Epithelial cell of proximal tubule (primary cell): ENCODE data around the gene GNL2. TPM values are rescaled to one million over a fixed set of nuclear protein-coding genes. Genes with fewer than 3 reads are reported as not detected.
"Not testable (repeated sequence)": the region's sequence is repeated elsewhere in the genome, so short reads cannot be mapped to it uniquely, and the experiment has no call there.

Experiments used
- DNase-seq: peaks from one replicate; pipeline ENCODE4 v3.0.0-alpha.2; 2011; ENCODE audit warnings: low read depth
- H3K4me3 ChIP-seq: 2 replicates; pipeline ENCODE4 v1.5.1; 2011; ENCODE audit warnings: low read depth, mild to moderate bottlenecking, low read length
- total RNA-seq: library from RNA; depleted of rRNA; stranded (reverse); fragments of >200 nt; gene quantifications from 2 replicates; pipeline ENCODE4 v1.2.3, GENCODE V29; 2015
- TF ChIP-seq, protein P1 (sequence below): conservative IDR thresholded peaks from 2 replicates; pipeline ENCODE4 v1.5.1; 2012; ENCODE audit warnings: low read depth, mild to moderate bottlenecking, low read length

Gene GNL2
- total RNA-seq, 1 donor from 2014 or later: 58.1 TPM

- peak overlapping the region; percentile 49 for H3K4me3 ChIP-seq
- TF ChIP-seq, protein P1, sequence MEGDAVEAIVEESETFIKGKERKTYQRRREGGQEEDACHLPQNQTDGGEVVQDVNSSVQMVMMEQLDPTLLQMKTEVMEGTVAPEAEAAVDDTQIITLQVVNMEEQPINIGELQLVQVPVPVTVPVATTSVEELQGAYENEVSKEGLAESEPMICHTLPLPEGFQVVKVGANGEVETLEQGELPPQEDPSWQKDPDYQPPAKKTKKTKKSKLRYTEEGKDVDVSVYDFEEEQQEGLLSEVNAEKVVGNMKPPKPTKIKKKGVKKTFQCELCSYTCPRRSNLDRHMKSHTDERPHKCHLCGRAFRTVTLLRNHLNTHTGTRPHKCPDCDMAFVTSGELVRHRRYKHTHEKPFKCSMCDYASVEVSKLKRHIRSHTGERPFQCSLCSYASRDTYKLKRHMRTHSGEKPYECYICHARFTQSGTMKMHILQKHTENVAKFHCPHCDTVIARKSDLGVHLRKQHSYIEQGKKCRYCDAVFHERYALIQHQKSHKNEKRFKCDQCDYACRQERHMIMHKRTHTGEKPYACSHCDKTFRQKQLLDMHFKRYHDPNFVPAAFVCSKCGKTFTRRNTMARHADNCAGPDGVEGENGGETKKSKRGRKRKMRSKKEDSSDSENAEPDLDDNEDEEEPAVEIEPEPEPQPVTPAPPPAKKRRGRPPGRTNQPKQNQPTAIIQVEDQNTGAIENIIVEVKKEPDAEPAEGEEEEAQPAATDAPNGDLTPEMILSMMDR: no peak
- DNase-seq: no peak
Observed at GRCh38 chr1:37519613-37520012, 76.1 kb downstream of the GNL2 start.

DNA sequence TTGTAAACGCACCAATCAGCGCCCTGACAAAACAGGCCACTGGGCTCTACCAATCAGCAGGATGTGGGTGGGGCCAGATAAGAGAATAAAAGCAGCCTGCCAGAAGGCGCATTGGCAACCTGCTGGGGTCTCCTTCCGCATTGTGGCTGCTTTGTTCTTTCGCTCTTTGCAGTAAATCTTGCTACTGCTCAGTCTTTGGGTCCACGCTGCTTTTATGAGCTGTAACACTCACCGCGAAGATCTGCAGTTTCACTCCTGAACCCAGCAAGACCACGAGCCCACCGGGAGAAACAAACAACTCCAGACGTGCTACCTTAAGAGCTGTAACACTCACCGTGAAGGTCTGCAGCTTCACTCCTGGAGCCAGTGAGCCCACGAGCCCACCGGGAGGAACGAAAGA, 76.8 kb downstream of the GNL2 start:
- peak overlapping the region; percentile 49 for H3K4me3 ChIP-seq
- not testable (repeated sequence) for DNase-seq

GRCh38 chr1:37518241-37518640, 77.5 kb downstream of the GNL2 start:
- not testable (repeated sequence) for H3K4me3 ChIP-seq, DNase-seq

DNA sequence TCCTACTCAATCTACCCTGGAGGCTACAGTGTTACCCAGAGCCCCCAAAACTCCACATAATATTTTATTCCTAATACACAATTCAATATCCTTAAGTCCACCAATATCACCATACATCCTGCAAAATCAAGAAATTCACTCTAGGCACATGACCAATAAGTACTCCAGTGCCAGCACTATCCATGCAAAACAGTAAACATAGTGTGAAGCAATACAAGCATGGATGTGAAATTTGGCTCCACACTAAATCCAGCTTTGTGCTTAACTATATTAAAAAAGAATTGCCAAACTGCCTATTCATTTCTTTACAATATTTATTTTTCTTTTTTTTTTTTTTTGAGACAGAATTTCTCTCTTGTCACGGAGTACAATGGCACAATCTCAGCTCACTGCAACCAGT, 78.2 kb downstream of the GNL2 start:
- H3K4me3 ChIP-seq: no peak overlapping the region
- no peak for DNase-seq
- TF ChIP-seq, protein P1: no peak

Other genes starting within 250 kb of the GNL2 start
- gene ZC3H12A, start 121.4 kb downstream of the GNL2 start, total RNA-seq: 16.0 and 16.7 TPM in 2 replicates
- gene MEAF6, start 81.2 kb downstream of the GNL2 start, total RNA-seq: 64.2 and 73.1 TPM in 2 replicates
- 6.8 and 8.3 TPM in 2 replicates for gene SNIP1, start 41.6 kb downstream of the GNL2 start, total RNA-seq
- gene DNALI1, start 39.0 kb downstream of the GNL2 start, total RNA-seq: 3.5 and 16.4 TPM in 2 replicates
- not detected in 2 replicates for gene RSPO1, start 39.0 kb upstream of the GNL2 start, total RNA-seq
- 42.2 and 60.0 TPM in 2 replicates for gene CDCA8, start 96.6 kb upstream of the GNL2 start, total RNA-seq
- gene EPHA10, start 169.2 kb upstream of the GNL2 start, total RNA-seq: under 0.01 and 0.17 TPM in 2 replicates
- 0.46 and 0.72 TPM in 2 replicates for gene MANEAL, start 197.9 kb upstream of the GNL2 start, total RNA-seq
- gene C1orf122, start 211.9 kb upstream of the GNL2 start, total RNA-seq: 95.2 and 194 TPM in 2 replicates
- gene YRDC, start 212.3 kb upstream of the GNL2 start, total RNA-seq: 31.4 and 61.1 TPM in 2 replicates